Measurements from ENCODE around the gene RBMS3. TPM values are rescaled to one million over a fixed set of nuclear protein-coding genes. Genes with fewer than 3 reads are reported as not detected.

Gene RBMS3
- total and polyA plus RNA-seq, 2 of the 8 experiments (the other 6 are each of a cell fraction or from before 2014, with no cell fraction given), result 3.7 to 6.9 TPM

- CTCF ChIA-PET (ENCODE audit: partially characterized antibody), result interaction anchor here (1.5 kb wide), 1 partner anchor 35 kb away, joined by 3 read pairs; no protein-coding TSS in a partner anchor
- FAIRE-seq, result no peak
These were observed 726.8 kb downstream of the RBMS3 start for GRCh38 chr3:30007668-30008067.

More at GRCh38 chr3:30007668-30008067, 726.8 kb downstream of the RBMS3 start:
- Histone ChIP-seq H2AFZ (ENCODE audit: low read length) (no peak overlapping the region), H2BK120ac (replicated peaks; ENCODE audit: low read depth, low read length) (no peak overlapping the region), H2AK5ac (ENCODE audit: low read depth, low read length) (no peak overlapping the region), H3K4me1 (replicated peaks in 1 of 4; ENCODE audit: control insufficient read depth in 3 of 4, insufficient read depth in 4 of 4, low read length in 3 of 4) (no peaks in the 10 kb centered on the region; a peak in 1 of 7 replicates), H3K4me3 (ENCODE audit: extremely low read depth in 1 of 4, insufficient read depth in 2 of 4, low read depth in 3 of 4, low read length in 4 of 4) (no peak overlapping the region), H3K23me2 (ENCODE audit: low read depth, low read length) (no peaks in the 10 kb centered on the region), H2BK20ac (ENCODE audit: low read length) (no peak overlapping the region), H3K23ac (ENCODE audit: insufficient read length) (no peak overlapping the region), H3K14ac (ENCODE audit: insufficient read length) (no peak overlapping the region), H3K27me3 (replicated peaks in 1 of 4; ENCODE audit: control insufficient read depth in 3 of 4, extremely low read depth in 1 of 4, insufficient read depth in 3 of 4, low read length in 3 of 4) (no peaks in the 10 kb centered on the region), H3K27ac (ENCODE audit: low read depth, low read length) (no peak overlapping the region), H2BK15ac (ENCODE audit: low read length) (no peak overlapping the region), H4K8ac (ENCODE audit: extremely low read depth, insufficient read depth, low read length) (no peak overlapping the region), H3K36me3 (ENCODE audit: control insufficient read depth in 2 of 4, insufficient read depth in 4 of 4, low read length in 3 of 4) (no peaks in the 10 kb centered on the region), H3K18ac (ENCODE audit: extremely low read depth, low read length) (no peak overlapping the region), H3K9me3 (ENCODE audit: insufficient read depth in 2 of 2, low read depth in 1 of 2, low read length in 1 of 2) (no peaks in the 10 kb centered on the region), H4K20me1 (replicated peaks in 1 of 2; ENCODE audit: control insufficient read depth in 1 of 2, insufficient read depth in 2 of 2, low read length in 2 of 2) (no peaks in the 10 kb centered on the region), H4K5ac (ENCODE audit: insufficient read length, low read depth, low read length) (no peak overlapping the region), H4K91ac (replicated peaks; ENCODE audit: insufficient read length, low read length) (no peak overlapping the region), H3K9ac (replicated peaks in 1 of 4; ENCODE audit: extremely low read depth in 1 of 4, low read depth in 3 of 4, low read length in 3 of 4) (no peak overlapping the region), H3K56ac (replicated peaks; ENCODE audit: insufficient read length, low read depth, low read length) (no peak overlapping the region), H3K79me2 (ENCODE audit: control insufficient read depth in 1 of 2, insufficient read depth in 2 of 2, low read length in 2 of 2) (no peaks in the 10 kb centered on the region), H2BK12ac (ENCODE audit: low read depth, low read length) (no peak overlapping the region), H3K4me2 (ENCODE audit: insufficient read depth in 1 of 2, low read depth in 2 of 2, low read length in 2 of 2) (no peak overlapping the region), H3K4ac (replicated peaks; ENCODE audit: insufficient read length, low read depth, low read length) (no peak overlapping the region), H2BK5ac (ENCODE audit: low read depth, low read length) (no peak overlapping the region), H3K79me1 (ENCODE audit: low read depth, low read length) (no peaks in the 10 kb centered on the region)
- TF ChIP-seq SUZ12 (IDR thresholded peaks at IDR 0.05; ENCODE audit: low read length), result no peak
- 89% methylated on average over 1 of the region's 1 CpG; no CpG with 5 or more reads in 1 of the 2 experiments for WGBS, 2 experiments (ENCODE audit: extremely low coverage in 1 of 2, insufficient coverage in 1 of 2, insufficient read length in 1 of 2, insufficient replicate concordance in 2 of 2, low coverage in 1 of 2, low lambda C conversion rate in 2 of 2, missing lambda C conversion rate in 1 of 2)
- no peak for DNase-seq (ENCODE audit: low read depth in 1 of 2, low spot score in 2 of 2)
- POLR2A ChIA-PET (ENCODE audit: partially characterized antibody), result no interaction called here
